Measurements from ENCODE around the gene MZF1. TPM values are rescaled to one million over a fixed set of nuclear protein-coding genes. Genes with fewer than 3 reads are reported as not detected.

Gene MZF1
- total and polyA plus RNA-seq, 9 of the 15 experiments (the other 6 are each of a cell fraction or from before 2014, with no cell fraction given): 0.31 to 29.3 (median 11.5) TPM

GRCh38 chr19:58573658-58574164 is 576 bp upstream of the MZF1 start (continued):
- TF ChIP-seq, protein P1, sequence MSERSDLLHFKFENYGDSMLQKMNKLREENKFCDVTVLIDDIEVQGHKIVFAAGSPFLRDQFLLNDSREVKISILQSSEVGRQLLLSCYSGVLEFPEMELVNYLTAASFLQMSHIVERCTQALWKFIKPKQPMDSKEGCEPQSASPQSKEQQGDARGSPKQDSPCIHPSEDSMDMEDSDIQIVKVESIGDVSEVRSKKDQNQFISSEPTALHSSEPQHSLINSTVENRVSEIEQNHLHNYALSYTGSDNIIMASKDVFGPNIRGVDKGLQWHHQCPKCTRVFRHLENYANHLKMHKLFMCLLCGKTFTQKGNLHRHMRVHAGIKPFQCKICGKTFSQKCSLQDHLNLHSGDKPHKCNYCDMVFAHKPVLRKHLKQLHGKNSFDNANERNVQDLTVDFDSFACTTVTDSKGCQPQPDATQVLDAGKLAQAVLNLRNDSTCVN (CRISPR knock-in tag; IDR thresholded peaks at IDR 0.05): 0 out of 2 replicates have a peak, but pooled peaks have one; percentile 61
- TF ChIP-seq SIN3B (IDR thresholded peaks at IDR 0.05; ENCODE audit: low read depth): 0 out of 2 replicates have a peak, but pooled peaks have one; percentile 0
- TF ChIP-seq ZBTB8A (IDR thresholded peaks at IDR 0.05; ENCODE audit: partially characterized antibody): no peak
- TF ChIP-seq ZNF146 (CRISPR knock-in tag; IDR thresholded peaks at IDR 0.05; ENCODE audit: unreplicated experiment): no peak
- TF ChIP-seq SIX5 (IDR thresholded peaks at IDR 0.05; ENCODE audit: borderline replicate concordance in 1 of 2, insufficient read depth in 1 of 2, low read depth in 1 of 2, low read length in 2 of 2): peak in 1 of 2 experiments; percentile 13; a peak in 1 of 4 replicates
- 0 out of 2 replicates have a peak, but pooled peaks have one; percentile 74 for TF ChIP-seq ZC3H8 (IDR thresholded peaks at IDR 0.05)
- peak; percentile 95 for TF ChIP-seq SAP30 (IDR thresholded peaks at IDR 0.05; ENCODE audit: borderline replicate concordance, insufficient read depth, low read depth, low read length, poor library complexity, severe bottlenecking)
- no peak for TF ChIP-seq CCNT2 (IDR thresholded peaks at IDR 0.05; ENCODE audit: borderline replicate concordance, extremely low read depth, insufficient read length, low read depth, low read length)
- no peak for TF ChIP-seq CGGBP1 (CRISPR knock-in tag; IDR thresholded peaks at IDR 0.05)
- TF ChIP-seq BHLHE40 (IDR thresholded peaks at IDR 0.05; ENCODE audit: low read length): 0 out of 2 replicates have a peak, but pooled peaks have one; percentile 0
- TF ChIP-seq ELF4 (CRISPR knock-in tag; IDR thresholded peaks at IDR 0.05): peak; percentile 57; the same call in 1 of the 2 replicates
- TF ChIP-seq SMAD4 (CRISPR knock-in tag; conservative IDR thresholded peaks at IDR 0.05): peak; percentile 6; the same call in 1 of the 2 replicates
- TF ChIP-seq OTX1 (CRISPR knock-in tag; IDR thresholded peaks at IDR 0.05): peak; percentile 81; the same call in 1 of the 2 replicates
- no peak for TF ChIP-seq RBM14 (IDR thresholded peaks at IDR 0.05; ENCODE audit: borderline replicate concordance, insufficient read depth, low read depth, low read length)
- TF ChIP-seq NFRKB (IDR thresholded peaks at IDR 0.05; ENCODE audit: low read depth): no peak
- TF ChIP-seq MIER1 (IDR thresholded peaks at IDR 0.05; ENCODE audit: low read depth): peak; percentile 40; the same call in 1 of the 2 replicates
- TF ChIP-seq, protein P2, sequence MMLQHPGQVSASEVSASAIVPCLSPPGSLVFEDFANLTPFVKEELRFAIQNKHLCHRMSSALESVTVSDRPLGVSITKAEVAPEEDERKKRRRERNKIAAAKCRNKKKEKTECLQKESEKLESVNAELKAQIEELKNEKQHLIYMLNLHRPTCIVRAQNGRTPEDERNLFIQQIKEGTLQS (IDR thresholded peaks at IDR 0.05): no peak
- TF ChIP-seq, protein P2 (CRISPR knock-in tag; conservative IDR thresholded peaks at IDR 0.05): no peak
- TF ChIP-seq, protein P3, sequence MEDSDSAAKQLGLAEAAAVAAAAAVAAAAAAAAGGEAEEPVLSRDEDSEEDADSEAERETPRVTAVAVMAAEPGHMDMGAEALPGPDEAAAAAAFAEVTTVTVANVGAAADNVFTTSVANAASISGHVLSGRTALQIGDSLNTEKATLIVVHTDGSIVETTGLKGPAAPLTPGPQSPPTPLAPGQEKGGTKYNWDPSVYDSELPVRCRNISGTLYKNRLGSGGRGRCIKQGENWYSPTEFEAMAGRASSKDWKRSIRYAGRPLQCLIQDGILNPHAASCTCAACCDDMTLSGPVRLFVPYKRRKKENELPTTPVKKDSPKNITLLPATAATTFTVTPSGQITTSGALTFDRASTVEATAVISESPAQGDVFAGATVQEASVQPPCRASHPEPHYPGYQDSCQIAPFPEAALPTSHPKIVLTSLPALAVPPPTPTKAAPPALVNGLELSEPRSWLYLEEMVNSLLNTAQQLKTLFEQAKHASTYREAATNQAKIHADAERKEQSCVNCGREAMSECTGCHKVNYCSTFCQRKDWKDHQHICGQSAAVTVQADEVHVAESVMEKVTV (CRISPR knock-in tag; IDR thresholded peaks at IDR 0.05): no peak
- TF ChIP-seq ARHGAP35 (IDR thresholded peaks at IDR 0.05; ENCODE audit: partially characterized antibody): peak; percentile 4
- TF ChIP-seq FOXK1 (CRISPR knock-in tag; IDR thresholded peaks at IDR 0.05; ENCODE audit: borderline replicate concordance): peak; percentile 0; the same call in 1 of the 2 replicates
- TF ChIP-seq SMARCA4 (IDR thresholded peaks at IDR 0.05): peak; percentile 44; the same call in 1 of the 2 replicates
- no peak for TF ChIP-seq FOXA1 (IDR thresholded peaks at IDR 0.05; ENCODE audit: borderline replicate concordance)
- TF ChIP-seq ZNF316 (IDR thresholded peaks at IDR 0.05): 0 out of 2 replicates have a peak, but pooled peaks have one; percentile 0
- TF ChIP-seq STAG1 (CRISPR knock-in tag; IDR thresholded peaks at IDR 0.05; ENCODE audit: borderline replicate concordance): no peak

Data from K562 (cell line).